ENCODE results near the gene TBC1D5.

The TBC1D5 gene

GRCh38 chr3:17110660-17111396, 631.6 kb downstream of the TBC1D5 start:
- DNase-seq (ENCODE audit: low read depth, low spot score) = no peak
